HEK293 (cell line): ENCODE measurements around the gene ADM.

ENCODE experiments used
- FEZF1 ChIP-seq: fragments of 450-650 bp; formaldehyde crosslinking; IDR thresholded peaks from 2 replicates; pipeline ENCODE4 v1.5.1; 2016; ENCODE audit warnings: missing biosample characterization, missing genetic modification characterization
- KLF10 ChIP-seq: fragments of 450-650 bp; IDR thresholded peaks from 2 replicates; pipeline ENCODE4 v1.5.1; 2018; ENCODE audit warnings: missing biosample characterization, mild to moderate bottlenecking, missing genetic modification characterization
- ZNF114 ChIP-seq: fragments of 450-650 bp; formaldehyde crosslinking; IDR thresholded peaks from 2 replicates; pipeline ENCODE4 v1.5.0; 2017; ENCODE audit warnings: missing biosample characterization, missing genetic modification characterization
- ZNF23 ChIP-seq: fragments of 450-650 bp; formaldehyde crosslinking; IDR thresholded peaks from 2 replicates; pipeline ENCODE4 v1.5.1; 2016; ENCODE audit warnings: missing biosample characterization, missing genetic modification characterization, borderline replicate concordance
- ZNF24 ChIP-seq: fragments of 450-650 bp; formaldehyde crosslinking; IDR thresholded peaks from 2 replicates; pipeline ENCODE4 v1.5.1; 2016; ENCODE audit warnings: missing biosample characterization, missing genetic modification characterization
- TF ChIP-seq, protein P1 (sequence below): fragments of 450-650 bp; formaldehyde crosslinking; IDR thresholded peaks from 2 replicates; pipeline ENCODE4 v1.5.1; 2016; ENCODE audit warnings: missing biosample characterization, missing genetic modification characterization
- TF ChIP-seq, protein P2 (sequence below): fragments of 450-650 bp; formaldehyde crosslinking; IDR thresholded peaks from 2 replicates; pipeline ENCODE4 v1.5.1; 2016; ENCODE audit warnings: missing biosample characterization, missing genetic modification characterization, low read depth

DNA sequence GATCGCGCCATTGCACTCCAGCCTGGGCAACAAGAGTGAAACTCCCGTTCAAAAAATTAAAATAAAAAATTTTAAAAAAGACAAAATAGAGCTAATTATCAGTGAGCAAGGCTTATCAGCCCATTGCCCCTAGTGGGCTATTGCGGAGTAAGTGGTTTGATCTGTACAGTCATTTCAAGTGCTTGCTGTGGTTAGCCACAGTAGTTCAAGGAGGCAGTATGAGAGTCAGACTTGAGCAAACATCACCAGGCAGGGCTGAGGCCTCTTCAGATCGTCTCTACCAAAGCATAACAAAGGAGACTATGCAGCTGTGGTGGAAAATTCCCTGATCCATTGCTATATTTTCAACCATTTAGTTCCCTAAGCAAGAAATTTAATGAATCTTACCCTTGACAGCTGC, 6.5 kb upstream of the ADM start:
- TF ChIP-seq, protein P1, sequence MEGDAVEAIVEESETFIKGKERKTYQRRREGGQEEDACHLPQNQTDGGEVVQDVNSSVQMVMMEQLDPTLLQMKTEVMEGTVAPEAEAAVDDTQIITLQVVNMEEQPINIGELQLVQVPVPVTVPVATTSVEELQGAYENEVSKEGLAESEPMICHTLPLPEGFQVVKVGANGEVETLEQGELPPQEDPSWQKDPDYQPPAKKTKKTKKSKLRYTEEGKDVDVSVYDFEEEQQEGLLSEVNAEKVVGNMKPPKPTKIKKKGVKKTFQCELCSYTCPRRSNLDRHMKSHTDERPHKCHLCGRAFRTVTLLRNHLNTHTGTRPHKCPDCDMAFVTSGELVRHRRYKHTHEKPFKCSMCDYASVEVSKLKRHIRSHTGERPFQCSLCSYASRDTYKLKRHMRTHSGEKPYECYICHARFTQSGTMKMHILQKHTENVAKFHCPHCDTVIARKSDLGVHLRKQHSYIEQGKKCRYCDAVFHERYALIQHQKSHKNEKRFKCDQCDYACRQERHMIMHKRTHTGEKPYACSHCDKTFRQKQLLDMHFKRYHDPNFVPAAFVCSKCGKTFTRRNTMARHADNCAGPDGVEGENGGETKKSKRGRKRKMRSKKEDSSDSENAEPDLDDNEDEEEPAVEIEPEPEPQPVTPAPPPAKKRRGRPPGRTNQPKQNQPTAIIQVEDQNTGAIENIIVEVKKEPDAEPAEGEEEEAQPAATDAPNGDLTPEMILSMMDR (tag by site-specific recombination), result no peak
- TF ChIP-seq FEZF1 (tag by site-specific recombination), result no peak
- no peak for TF ChIP-seq ZNF114
- TF ChIP-seq KLF10, result no peak
- no peak for TF ChIP-seq ZNF23 (tag by site-specific recombination)
- TF ChIP-seq, protein P2, sequence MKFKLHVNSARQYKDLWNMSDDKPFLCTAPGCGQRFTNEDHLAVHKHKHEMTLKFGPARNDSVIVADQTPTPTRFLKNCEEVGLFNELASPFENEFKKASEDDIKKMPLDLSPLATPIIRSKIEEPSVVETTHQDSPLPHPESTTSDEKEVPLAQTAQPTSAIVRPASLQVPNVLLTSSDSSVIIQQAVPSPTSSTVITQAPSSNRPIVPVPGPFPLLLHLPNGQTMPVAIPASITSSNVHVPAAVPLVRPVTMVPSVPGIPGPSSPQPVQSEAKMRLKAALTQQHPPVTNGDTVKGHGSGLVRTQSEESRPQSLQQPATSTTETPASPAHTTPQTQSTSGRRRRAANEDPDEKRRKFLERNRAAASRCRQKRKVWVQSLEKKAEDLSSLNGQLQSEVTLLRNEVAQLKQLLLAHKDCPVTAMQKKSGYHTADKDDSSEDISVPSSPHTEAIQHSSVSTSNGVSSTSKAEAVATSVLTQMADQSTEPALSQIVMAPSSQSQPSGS (tag by site-specific recombination), result no peak
- TF ChIP-seq ZNF24 (tag by site-specific recombination), result no peak
